HepG2 (cell line): Measurements from ENCODE around the gene XPO5. TPM values are rescaled to one million over a fixed set of nuclear protein-coding genes. Genes with fewer than 3 reads are reported as not detected.

ENCODE experiments used
- ISX ChIP-seq: sonication (generic); formaldehyde crosslinking; conservative IDR thresholded peaks from 2 replicates; pipeline ENCODE4 v1.5.0; 2020; ENCODE audit warnings: missing genetic modification reagents
- JUN ChIP-seq: sonication (generic); formaldehyde crosslinking; IDR thresholded peaks from 2 replicates; pipeline ENCODE4 v1.4.0; 2020; ENCODE audit warnings: mild to moderate bottlenecking, missing genetic modification reagents
- KDM3A ChIP-seq: IDR thresholded peaks from 2 replicates; pipeline ENCODE4 v1.6.1; 2018; ENCODE audit warnings: low read depth, missing compliant biosample characterization
- KDM6A ChIP-seq: IDR thresholded peaks from 2 replicates; pipeline ENCODE4 v1.6.1; 2016; ENCODE audit warnings: low read depth
- MATR3 ChIP-seq: sonication (generic); formaldehyde crosslinking; IDR thresholded peaks from 2 replicates; pipeline ENCODE4 v1.4.0; 2020; ENCODE audit warnings: missing genetic modification reagents
- NBN ChIP-seq: fragments of 450-650 bp; conservative IDR thresholded peaks from 2 replicates; pipeline ENCODE4 v1.6.1; 2017
- NFE2L2 ChIP-seq: fragments of 150-350 bp; IDR thresholded peaks from 2 replicates; pipeline ENCODE4 v1.6.1; 2014; ENCODE audit warnings: low read length
- RAD51 ChIP-seq: fragments of 450-650 bp; IDR thresholded peaks from 2 replicates; pipeline ENCODE4 v1.6.1; 2016; ENCODE audit warnings: borderline replicate concordance
- ZFP37 ChIP-seq: sonication (generic); formaldehyde crosslinking; IDR thresholded peaks from 2 replicates; pipeline ENCODE4 v1.4.0; 2020; ENCODE audit warnings: missing genetic modification reagents, borderline replicate concordance
- ZIK1 ChIP-seq: sonication (generic); formaldehyde crosslinking; IDR thresholded peaks from 2 replicates; pipeline ENCODE4 v1.5.0; 2020; ENCODE audit warnings: mild to moderate bottlenecking, low read depth, missing genetic modification reagents, borderline replicate concordance
- ZMYM2 ChIP-seq: sonication (generic); formaldehyde crosslinking; IDR thresholded peaks from 2 replicates; pipeline ENCODE4 v1.8.0; 2022; ENCODE audit warnings: mild to moderate bottlenecking, missing genetic modification reagents
- ZNF101 ChIP-seq: sonication (generic); formaldehyde crosslinking; IDR thresholded peaks from 2 replicates; pipeline ENCODE4 v1.4.0; 2020; ENCODE audit warnings: mild to moderate bottlenecking, low read depth, missing genetic modification reagents, borderline replicate concordance
- ZNF225 ChIP-seq: sonication (generic); formaldehyde crosslinking; IDR thresholded peaks from 2 replicates; pipeline ENCODE4 v1.4.0; 2020; ENCODE audit warnings: mild to moderate bottlenecking, missing genetic modification reagents
- ZNF331 ChIP-seq: sonication (generic); formaldehyde crosslinking; IDR thresholded peaks from 2 replicates; pipeline ENCODE4 v1.4.0; 2020; ENCODE audit warnings: missing genetic modification reagents
- ZNF496 ChIP-seq: sonication (generic); formaldehyde crosslinking; IDR thresholded peaks from 2 replicates; pipeline ENCODE4 v1.8.1; 2023; ENCODE audit warnings: mild to moderate bottlenecking, moderate library complexity, missing genetic modification reagents; ENCODE audit not compliant: insufficient replicate concordance
- ZNF619 ChIP-seq: sonication (generic); formaldehyde crosslinking; IDR thresholded peaks from 2 replicates; pipeline ENCODE4 v1.4.0; 2020; ENCODE audit warnings: mild to moderate bottlenecking, missing genetic modification reagents
- ZNF790 ChIP-seq: sonication (generic); formaldehyde crosslinking; IDR thresholded peaks from 2 replicates; pipeline ENCODE4 v1.8.0; 2022; ENCODE audit warnings: missing genetic modification reagents, mild to moderate bottlenecking, borderline replicate concordance
- polyA plus RNA-seq, 8 experiments: library from polyadenylated mRNA; depleted of rRNA in 3 of 8; stranded (reverse) in 7 of 8; unstranded in 1 of 8; fragments of >200 nt; fragmentation: Illumina TruSeq in 4 of 8; extraction: Trizol in 4 of 8; gene quantifications; 2 replicates each; pipeline versions ENCODE4 v1.2.1 to v1.2.3, GENCODE V29; 2011 to 2016; ENCODE audit warnings: low read depth in 4 of 8, missing spikeins in 1 of 8, mixed read lengths in 1 of 8; ENCODE audit not compliant: insufficient read depth in 1 of 8
- total RNA-seq, 5 experiments: library from RNA; depleted of rRNA; stranded (reverse); fragments of >200 nt; fragmentation: Illumina TruSeq; extraction: Trizol; gene quantifications; 2 replicates each; pipeline ENCODE4 v1.2.3, GENCODE V29; 2016; ENCODE audit warnings: low read depth in 1 of 5
- TF ChIP-seq, protein P1 (sequence below): IDR thresholded peaks from 2 replicates; pipeline ENCODE4 v1.6.1; 2016; ENCODE audit warnings: control low read depth
- TF ChIP-seq, protein P2 (sequence below): sonication (generic); formaldehyde crosslinking; IDR thresholded peaks from 2 replicates; pipeline ENCODE4 v1.9.0; 2021; ENCODE audit warnings: missing genetic modification reagents, borderline replicate concordance
- TF ChIP-seq, protein P3 (sequence below): sonication (generic); formaldehyde crosslinking; IDR thresholded peaks from 2 replicates; pipeline ENCODE4 v1.8.1; 2023; ENCODE audit warnings: mild to moderate bottlenecking, missing genetic modification reagents
- TF ChIP-seq, protein P4 (sequence below): fragments of 450-650 bp; IDR thresholded peaks from 2 replicates; pipeline ENCODE4 v1.6.1; 2017; ENCODE audit warnings: mild to moderate bottlenecking
- TF ChIP-seq, protein P5 (sequence below): sonication (generic); formaldehyde crosslinking; IDR thresholded peaks from 2 replicates; pipeline ENCODE4 v1.5.0; 2020; ENCODE audit warnings: missing genetic modification reagents

The XPO5 gene
- total and polyA plus RNA-seq, 2 of the 13 experiments (the other 11 are each of a cell fraction or from before 2014, with no cell fraction given): 52.2 to 68.0 TPM

DNA sequence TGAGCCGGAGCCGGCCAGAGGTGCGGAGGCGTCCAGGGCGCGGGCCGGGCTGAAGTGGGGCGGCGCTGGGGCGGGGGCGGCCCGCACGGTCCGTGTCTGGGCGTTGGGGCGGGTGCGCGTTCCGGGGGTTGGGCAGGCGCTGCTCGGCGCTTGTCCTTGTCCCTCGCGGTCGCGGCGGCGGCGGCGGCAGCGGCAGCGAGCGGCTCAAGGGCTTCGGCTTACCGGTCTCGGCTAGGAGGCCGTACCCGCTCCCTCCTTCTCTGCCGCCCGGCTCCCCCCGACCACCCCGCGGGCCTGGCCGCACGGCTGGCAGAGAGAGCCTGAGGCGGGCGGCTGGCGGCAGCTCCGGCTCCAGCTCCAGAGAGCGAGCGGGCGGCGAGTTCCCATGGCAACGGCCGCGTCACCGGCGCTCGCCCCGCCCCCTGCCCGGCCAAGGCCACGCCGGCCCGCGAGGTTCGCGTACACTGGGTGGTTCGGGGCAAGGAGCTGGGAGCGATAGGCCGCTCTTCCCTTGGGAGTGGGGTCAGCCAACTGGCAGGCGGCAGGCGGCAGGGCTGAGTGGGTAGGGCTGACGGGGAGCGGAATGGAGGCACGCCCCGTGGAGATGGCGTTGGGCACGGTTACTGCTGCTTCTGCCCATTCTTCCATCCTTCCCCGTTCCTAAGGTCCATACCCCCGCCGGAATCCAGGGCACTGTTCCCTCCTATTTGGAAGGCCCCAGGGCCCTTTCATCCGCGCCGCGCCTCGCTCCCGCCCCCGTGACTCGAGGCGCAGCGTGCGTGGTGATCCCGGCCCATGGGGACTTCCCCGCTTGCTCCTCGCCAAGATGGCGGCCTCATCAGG is 65.6 kb downstream of the XPO5 start, which contains the start of gene LRRC73 (continued):
- TF ChIP-seq ISX (CRISPR knock-in tag) (no peak), ZNF496 (no peak), ZNF225 (CRISPR knock-in tag) (peak; percentile 70), KDM3A (CRISPR knock-in tag) (0 out of 2 replicates have a peak, but pooled peaks have one; percentile 31), ZFP37 (CRISPR knock-in tag) (no peak), NFE2L2 (no peak), ZNF331 (CRISPR knock-in tag) (no peak), ZNF619 (CRISPR knock-in tag) (no peak), JUN (CRISPR knock-in tag) (no peak), ZNF101 (CRISPR knock-in tag) (no peak), ZNF790 (peak; percentile 10; the same call in 1 of the 2 replicates), NBN (no peak), ZIK1 (CRISPR knock-in tag) (no peak), MATR3 (CRISPR knock-in tag) (no peak), RAD51 (no peak), ZMYM2 (CRISPR knock-in tag) (no peak), KDM6A (CRISPR knock-in tag) (no peak)
- TF ChIP-seq, protein P1, sequence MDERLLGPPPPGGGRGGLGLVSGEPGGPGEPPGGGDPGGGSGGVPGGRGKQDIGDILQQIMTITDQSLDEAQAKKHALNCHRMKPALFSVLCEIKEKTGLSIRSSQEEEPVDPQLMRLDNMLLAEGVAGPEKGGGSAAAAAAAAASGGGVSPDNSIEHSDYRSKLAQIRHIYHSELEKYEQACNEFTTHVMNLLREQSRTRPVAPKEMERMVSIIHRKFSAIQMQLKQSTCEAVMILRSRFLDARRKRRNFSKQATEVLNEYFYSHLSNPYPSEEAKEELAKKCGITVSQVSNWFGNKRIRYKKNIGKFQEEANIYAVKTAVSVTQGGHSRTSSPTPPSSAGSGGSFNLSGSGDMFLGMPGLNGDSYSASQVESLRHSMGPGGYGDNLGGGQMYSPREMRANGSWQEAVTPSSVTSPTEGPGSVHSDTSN (CRISPR knock-in tag): no peak
- TF ChIP-seq, protein P2, sequence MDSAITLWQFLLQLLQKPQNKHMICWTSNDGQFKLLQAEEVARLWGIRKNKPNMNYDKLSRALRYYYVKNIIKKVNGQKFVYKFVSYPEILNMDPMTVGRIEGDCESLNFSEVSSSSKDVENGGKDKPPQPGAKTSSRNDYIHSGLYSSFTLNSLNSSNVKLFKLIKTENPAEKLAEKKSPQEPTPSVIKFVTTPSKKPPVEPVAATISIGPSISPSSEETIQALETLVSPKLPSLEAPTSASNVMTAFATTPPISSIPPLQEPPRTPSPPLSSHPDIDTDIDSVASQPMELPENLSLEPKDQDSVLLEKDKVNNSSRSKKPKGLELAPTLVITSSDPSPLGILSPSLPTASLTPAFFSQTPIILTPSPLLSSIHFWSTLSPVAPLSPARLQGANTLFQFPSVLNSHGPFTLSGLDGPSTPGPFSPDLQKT: no peak
- TF ChIP-seq, protein P3, sequence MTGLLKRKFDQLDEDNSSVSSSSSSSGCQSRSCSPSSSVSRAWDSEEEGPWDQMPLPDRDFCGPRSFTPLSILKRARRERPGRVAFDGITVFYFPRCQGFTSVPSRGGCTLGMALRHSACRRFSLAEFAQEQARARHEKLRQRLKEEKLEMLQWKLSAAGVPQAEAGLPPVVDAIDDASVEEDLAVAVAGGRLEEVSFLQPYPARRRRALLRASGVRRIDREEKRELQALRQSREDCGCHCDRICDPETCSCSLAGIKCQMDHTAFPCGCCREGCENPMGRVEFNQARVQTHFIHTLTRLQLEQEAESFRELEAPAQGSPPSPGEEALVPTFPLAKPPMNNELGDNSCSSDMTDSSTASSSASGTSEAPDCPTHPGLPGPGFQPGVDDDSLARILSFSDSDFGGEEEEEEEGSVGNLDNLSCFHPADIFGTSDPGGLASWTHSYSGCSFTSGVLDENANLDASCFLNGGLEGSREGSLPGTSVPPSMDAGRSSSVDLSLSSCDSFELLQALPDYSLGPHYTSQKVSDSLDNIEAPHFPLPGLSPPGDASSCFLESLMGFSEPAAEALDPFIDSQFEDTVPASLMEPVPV (CRISPR knock-in tag): no peak; the same call in 1 of the 2 replicates
- TF ChIP-seq, protein P4, sequence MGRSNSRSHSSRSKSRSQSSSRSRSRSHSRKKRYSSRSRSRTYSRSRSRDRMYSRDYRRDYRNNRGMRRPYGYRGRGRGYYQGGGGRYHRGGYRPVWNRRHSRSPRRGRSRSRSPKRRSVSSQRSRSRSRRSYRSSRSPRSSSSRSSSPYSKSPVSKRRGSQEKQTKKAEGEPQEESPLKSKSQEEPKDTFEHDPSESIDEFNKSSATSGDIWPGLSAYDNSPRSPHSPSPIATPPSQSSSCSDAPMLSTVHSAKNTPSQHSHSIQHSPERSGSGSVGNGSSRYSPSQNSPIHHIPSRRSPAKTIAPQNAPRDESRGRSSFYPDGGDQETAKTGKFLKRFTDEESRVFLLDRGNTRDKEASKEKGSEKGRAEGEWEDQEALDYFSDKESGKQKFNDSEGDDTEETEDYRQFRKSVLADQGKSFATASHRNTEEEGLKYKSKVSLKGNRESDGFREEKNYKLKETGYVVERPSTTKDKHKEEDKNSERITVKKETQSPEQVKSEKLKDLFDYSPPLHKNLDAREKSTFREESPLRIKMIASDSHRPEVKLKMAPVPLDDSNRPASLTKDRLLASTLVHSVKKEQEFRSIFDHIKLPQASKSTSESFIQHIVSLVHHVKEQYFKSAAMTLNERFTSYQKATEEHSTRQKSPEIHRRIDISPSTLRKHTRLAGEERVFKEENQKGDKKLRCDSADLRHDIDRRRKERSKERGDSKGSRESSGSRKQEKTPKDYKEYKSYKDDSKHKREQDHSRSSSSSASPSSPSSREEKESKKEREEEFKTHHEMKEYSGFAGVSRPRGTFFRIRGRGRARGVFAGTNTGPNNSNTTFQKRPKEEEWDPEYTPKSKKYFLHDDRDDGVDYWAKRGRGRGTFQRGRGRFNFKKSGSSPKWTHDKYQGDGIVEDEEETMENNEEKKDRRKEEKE: no peak
- TF ChIP-seq, protein P5, sequence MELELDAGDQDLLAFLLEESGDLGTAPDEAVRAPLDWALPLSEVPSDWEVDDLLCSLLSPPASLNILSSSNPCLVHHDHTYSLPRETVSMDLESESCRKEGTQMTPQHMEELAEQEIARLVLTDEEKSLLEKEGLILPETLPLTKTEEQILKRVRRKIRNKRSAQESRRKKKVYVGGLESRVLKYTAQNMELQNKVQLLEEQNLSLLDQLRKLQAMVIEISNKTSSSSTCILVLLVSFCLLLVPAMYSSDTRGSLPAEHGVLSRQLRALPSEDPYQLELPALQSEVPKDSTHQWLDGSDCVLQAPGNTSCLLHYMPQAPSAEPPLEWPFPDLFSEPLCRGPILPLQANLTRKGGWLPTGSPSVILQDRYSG: no peak
